ENCODE data around the gene KCTD21. TPM values are rescaled to one million over a fixed set of nuclear protein-coding genes. Genes with fewer than 3 reads are reported as not detected.

The KCTD21 gene
- total RNA-seq, 1 experiment from 2014 or later, result 9.7 TPM

GRCh38 chr11:78187366-78188285 is 800 bp downstream of the KCTD21 start:
- CTCF ChIA-PET, result interaction anchor here (0.6 kb wide), 1 partner anchor 39 kb away, joined by 4 read pairs; no protein-coding TSS in a partner anchor
- in situ Hi-C loops (cut with HindIII; ENCODE audit: low pct_unique_long_range_greater_than_20kb, low sequenced_read_pairs) (no loop called here), intact Hi-C loops (cut with micrococcal nuclease; ENCODE audit: unreplicated experiment) (no loop called here)
- TF ChIP-seq POLR2AphosphoS5 (IDR thresholded peaks at IDR 0.05; ENCODE audit: low read depth, low read length) (no peak), SIN3A (IDR thresholded peaks at IDR 0.05; ENCODE audit: borderline replicate concordance, insufficient read depth, low read depth, low read length) (peak; percentile 40; the same call in 1 of the 2 replicates)
- DNase-seq (ENCODE audit: low read depth, low spot score), result peak; percentile 4
- BruUV-seq (replicated peaks), result no TSS peak
- POLR2A ChIA-PET, result interaction anchor here (0.6 to 0.7 kb wide), 2 partner anchors 28 to 531 kb away, joined by 4 to 13 read pairs; no protein-coding TSS in a partner anchor
- no peaks in the 10 kb centered on the region for H3K36me3 ChIP-seq (ENCODE audit: control insufficient read depth, insufficient read depth, low read length)
- H3K27ac ChIP-seq (ENCODE audit: low read length), result peak overlapping the region; percentile 80
- H3K9me3 ChIP-seq (ENCODE audit: control insufficient read depth, insufficient read depth, low read depth, low read length), result no peaks in the 10 kb centered on the region
- peaks cover 27% of the 10 kb centered on the region for H3K4me1 ChIP-seq (ENCODE audit: control insufficient read depth, insufficient read depth, low read length)
- H3K27me3 ChIP-seq (ENCODE audit: control insufficient read depth, insufficient read depth, low read length), result no peaks in the 10 kb centered on the region
- H3K4me3 ChIP-seq (ENCODE audit: low read depth in 2 of 2, low read length in 2 of 2), result peak overlapping the region; percentile 75 to 89
- ATAC-seq, result peak; percentile 6

- intact Hi-C loops (cut with micrococcal nuclease; ENCODE audit: unreplicated experiment) (no loop called here), in situ Hi-C loops (cut with HindIII; ENCODE audit: low pct_unique_long_range_greater_than_20kb, low sequenced_read_pairs) (no loop called here)
- ChIA-PET POLR2A (no interaction called here), CTCF (no interaction called here)
- Histone ChIP-seq H3K27ac (ENCODE audit: low read length) (no peak overlapping the region), H3K36me3 (ENCODE audit: control insufficient read depth, insufficient read depth, low read length) (no peaks in the 10 kb centered on the region), H3K4me1 (ENCODE audit: control insufficient read depth, insufficient read depth, low read length) (peaks cover 4% of the 10 kb centered on the region), H3K27me3 (ENCODE audit: control insufficient read depth, insufficient read depth, low read length) (no peaks in the 10 kb centered on the region), H3K9me3 (ENCODE audit: control insufficient read depth, insufficient read depth, low read depth, low read length) (no peaks in the 10 kb centered on the region), H3K4me3 (ENCODE audit: low read depth in 2 of 2, low read length in 2 of 2) (no peak overlapping the region)
- BruUV-seq (replicated peaks), result no TSS peak
- TF ChIP-seq CTCF (IDR thresholded peaks at IDR 0.05), result no peak
- TF ChIP-seq REST (IDR thresholded peaks at IDR 0.05; ENCODE audit: insufficient read depth in 1 of 2, low read depth in 2 of 2, low read length in 1 of 2), result no peak
- TF ChIP-seq SIN3A (IDR thresholded peaks at IDR 0.05; ENCODE audit: borderline replicate concordance, insufficient read depth, low read depth, low read length), result no peak
- TF ChIP-seq POLR2AphosphoS5 (IDR thresholded peaks at IDR 0.05; ENCODE audit: low read depth, low read length), result no peak
- no peak for TF ChIP-seq TCF7L2 (IDR thresholded peaks at IDR 0.05; ENCODE audit: low read depth, low read length)
- DNase-seq (ENCODE audit: low read depth, low spot score) (no peak), ATAC-seq (no peak)
Measured at GRCh38 chr11:78181185-78181584, 7.2 kb downstream of the KCTD21 start.

GRCh38 chr11:78180751-78181150 is 7.7 kb downstream of the KCTD21 start:
- in situ Hi-C loops (cut with HindIII; ENCODE audit: low pct_unique_long_range_greater_than_20kb, low sequenced_read_pairs) (no loop called here), intact Hi-C loops (cut with micrococcal nuclease; ENCODE audit: unreplicated experiment) (no loop called here)
- no peaks in the 10 kb centered on the region for H3K27me3 ChIP-seq (ENCODE audit: control insufficient read depth, insufficient read depth, low read length)
- ChIA-PET CTCF (no interaction called here), POLR2A (no interaction called here)
- peaks cover under 1% of the 10 kb centered on the region; the same call in 1 of the 2 replicates for H3K4me1 ChIP-seq (ENCODE audit: control insufficient read depth, insufficient read depth, low read length)
- no TSS peak for BruUV-seq (replicated peaks)
- DNase-seq (ENCODE audit: low read depth, low spot score) (no peak), ATAC-seq (no peak)
- no peak overlapping the region for H3K4me3 ChIP-seq (ENCODE audit: low read depth in 2 of 2, low read length in 2 of 2)
- TF ChIP-seq SIN3A (IDR thresholded peaks at IDR 0.05; ENCODE audit: borderline replicate concordance, insufficient read depth, low read depth, low read length) (no peak), REST (IDR thresholded peaks at IDR 0.05; ENCODE audit: insufficient read depth in 1 of 2, low read depth in 2 of 2, low read length in 1 of 2) (no peak), CTCF (IDR thresholded peaks at IDR 0.05) (no peak), POLR2AphosphoS5 (IDR thresholded peaks at IDR 0.05; ENCODE audit: low read depth, low read length) (no peak), TCF7L2 (IDR thresholded peaks at IDR 0.05; ENCODE audit: low read depth, low read length) (no peak)
- no peaks in the 10 kb centered on the region for H3K36me3 ChIP-seq (ENCODE audit: control insufficient read depth, insufficient read depth, low read length)
- H3K27ac ChIP-seq (ENCODE audit: low read length), result no peak overlapping the region
- H3K9me3 ChIP-seq (ENCODE audit: control insufficient read depth, insufficient read depth, low read depth, low read length), result no peaks in the 10 kb centered on the region

All from Panc1 (cell line).